ENCODE data around the gene ANO2.
"Not testable (repeated sequence)": the region's sequence is repeated elsewhere in the genome, so short reads cannot be mapped to it uniquely, and the experiment has no call there.

ANO2 gene

DNA sequence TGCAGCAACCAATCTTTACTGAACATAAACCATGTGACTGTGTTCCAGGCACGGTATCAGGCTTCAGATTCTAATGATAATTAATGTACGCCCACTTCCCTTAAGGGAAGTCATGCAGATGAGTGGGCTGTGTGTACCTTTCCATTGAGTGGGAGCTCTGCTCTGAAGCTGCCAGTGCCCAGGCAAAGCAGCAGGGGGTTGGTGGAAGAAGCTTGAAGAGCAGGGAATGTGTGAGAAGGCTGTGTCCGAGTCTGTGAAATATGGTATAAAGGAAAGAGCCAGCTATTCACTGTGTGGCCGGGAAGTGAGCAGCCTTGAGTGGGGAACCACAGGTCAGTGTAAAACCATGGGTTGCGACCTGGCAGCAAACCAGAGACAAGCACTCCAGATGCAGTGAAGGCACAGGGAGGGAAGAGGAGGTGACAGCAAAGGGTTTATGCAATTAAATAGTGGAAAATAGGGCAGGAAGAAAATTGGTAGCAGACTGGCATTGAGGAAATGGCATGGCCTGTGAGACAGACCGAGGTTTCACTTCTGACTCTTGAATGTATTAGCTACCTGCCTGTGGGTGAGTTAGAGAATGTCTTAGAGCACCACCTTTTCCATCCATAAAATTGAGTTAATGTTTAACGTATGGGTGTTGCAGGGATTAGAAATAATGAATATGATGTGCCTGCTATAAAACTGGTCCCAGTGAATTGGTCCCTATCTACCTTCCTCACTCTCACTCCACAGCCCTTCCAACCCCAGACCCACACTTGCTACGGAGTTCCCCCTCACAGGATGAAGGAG lies 396.7 kb downstream of the ANO2 start:
- no peak for DNase-seq (ENCODE audit: low read depth)
- no peak overlapping the region for H3K4me3 ChIP-seq (ENCODE audit: low read depth, low read length)
- TF ChIP-seq, protein P1, sequence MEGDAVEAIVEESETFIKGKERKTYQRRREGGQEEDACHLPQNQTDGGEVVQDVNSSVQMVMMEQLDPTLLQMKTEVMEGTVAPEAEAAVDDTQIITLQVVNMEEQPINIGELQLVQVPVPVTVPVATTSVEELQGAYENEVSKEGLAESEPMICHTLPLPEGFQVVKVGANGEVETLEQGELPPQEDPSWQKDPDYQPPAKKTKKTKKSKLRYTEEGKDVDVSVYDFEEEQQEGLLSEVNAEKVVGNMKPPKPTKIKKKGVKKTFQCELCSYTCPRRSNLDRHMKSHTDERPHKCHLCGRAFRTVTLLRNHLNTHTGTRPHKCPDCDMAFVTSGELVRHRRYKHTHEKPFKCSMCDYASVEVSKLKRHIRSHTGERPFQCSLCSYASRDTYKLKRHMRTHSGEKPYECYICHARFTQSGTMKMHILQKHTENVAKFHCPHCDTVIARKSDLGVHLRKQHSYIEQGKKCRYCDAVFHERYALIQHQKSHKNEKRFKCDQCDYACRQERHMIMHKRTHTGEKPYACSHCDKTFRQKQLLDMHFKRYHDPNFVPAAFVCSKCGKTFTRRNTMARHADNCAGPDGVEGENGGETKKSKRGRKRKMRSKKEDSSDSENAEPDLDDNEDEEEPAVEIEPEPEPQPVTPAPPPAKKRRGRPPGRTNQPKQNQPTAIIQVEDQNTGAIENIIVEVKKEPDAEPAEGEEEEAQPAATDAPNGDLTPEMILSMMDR (IDR thresholded peaks at IDR 0.05; ENCODE audit: low read depth, low read length, missing control alignments) = no peak

DNA sequence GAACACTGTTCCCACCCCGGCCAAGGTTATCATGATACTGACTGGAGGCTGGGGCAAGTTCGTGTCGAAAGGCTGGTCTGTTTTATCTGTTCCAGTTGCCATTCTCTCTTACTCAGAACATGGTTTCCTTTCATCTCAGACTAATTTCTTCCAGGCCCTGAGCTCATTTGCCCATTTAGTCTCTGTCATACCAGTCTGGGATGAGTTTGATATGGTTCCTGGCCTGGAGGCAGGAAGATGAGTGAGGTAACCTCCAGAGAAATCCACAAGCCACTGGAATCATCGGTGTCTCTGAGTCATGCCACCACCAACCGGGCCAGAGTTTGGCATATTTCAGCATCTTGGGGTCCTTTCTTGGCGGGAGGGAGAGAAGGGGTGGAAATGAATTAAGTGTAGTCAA lies 398.4 kb downstream of the ANO2 start:
- TF ChIP-seq, protein P1 (IDR thresholded peaks at IDR 0.05; ENCODE audit: low read depth, low read length, missing control alignments) = no peak
- H3K4me3 ChIP-seq (ENCODE audit: low read depth, low read length) = no peak overlapping the region
- DNase-seq (ENCODE audit: low read depth) = no peak

DNA sequence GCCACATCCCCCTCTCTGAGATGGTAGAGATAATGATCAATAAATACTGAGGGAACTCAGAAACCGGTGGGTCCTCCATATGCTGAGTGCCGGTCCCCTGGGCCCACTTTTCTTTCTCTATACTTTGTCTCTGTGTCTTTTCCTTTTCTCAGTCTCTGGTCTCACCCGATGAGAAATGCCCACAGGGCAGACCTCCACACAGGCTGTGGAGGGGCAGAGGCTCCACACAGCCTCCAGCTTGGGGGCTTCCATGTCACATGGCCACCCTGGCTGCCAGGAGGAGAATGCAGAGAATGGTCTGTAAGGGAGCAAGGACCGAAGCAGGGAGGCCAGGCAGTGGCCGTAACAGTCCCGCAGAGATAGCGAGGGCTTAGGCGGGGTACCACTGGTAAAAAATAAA lies 407.3 kb downstream of the ANO2 start:
- H3K4me3 ChIP-seq (ENCODE audit: low read depth, low read length) = no peak overlapping the region
- no peak for DNase-seq (ENCODE audit: low read depth)
- TF ChIP-seq, protein P1 (IDR thresholded peaks at IDR 0.05; ENCODE audit: low read depth, low read length, missing control alignments) = no peak

DNA sequence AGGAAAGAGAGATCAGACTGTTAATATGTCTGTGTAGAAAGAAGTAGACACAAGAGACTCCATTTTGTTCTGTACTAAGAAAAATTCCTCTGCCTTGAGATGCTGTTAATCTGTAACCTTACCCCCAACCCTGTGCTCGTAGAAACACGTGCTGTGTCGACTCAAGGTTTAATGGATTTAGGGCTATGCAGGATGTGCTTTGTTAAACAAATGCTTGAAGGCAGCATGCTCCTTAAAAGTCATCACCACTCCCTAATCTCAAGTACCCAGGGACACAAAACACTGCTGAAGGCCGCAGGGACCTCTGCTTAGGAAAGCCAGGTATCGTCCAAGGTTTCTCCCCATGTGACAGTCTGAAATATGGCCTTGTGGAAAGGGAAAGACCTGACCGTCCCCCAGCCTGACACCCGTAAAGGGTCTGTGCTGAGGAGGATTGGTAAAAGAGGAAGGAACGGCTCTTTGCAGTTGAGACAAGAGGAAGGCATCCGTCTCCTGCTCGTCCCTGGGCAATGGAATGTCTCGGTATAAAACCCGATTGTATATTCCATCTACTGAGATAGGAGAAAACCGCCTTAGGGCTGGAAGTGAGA lies 407.9 kb downstream of the ANO2 start:
- H3K4me3 ChIP-seq (ENCODE audit: low read depth, low read length); DNase-seq (ENCODE audit: low read depth): not testable (repeated sequence)

DNA sequence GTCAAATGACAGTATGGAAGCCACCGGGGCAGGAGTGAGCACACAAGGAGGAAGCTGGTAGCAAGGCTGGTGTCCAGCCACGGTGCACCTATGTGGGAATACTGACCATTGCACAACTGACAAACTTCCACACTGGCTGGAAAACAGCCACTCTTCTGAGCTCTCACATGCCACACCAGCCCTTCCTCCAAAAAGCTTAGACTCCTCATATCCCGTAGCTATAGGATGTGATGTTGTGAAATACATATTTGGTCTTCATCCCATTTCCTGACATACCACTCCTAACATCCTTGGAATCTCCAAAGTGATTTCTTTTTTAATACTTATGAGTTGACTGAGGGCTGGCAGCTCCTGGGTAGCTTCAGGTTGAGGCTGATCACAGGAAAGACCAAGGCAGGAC lies 409.5 kb downstream of the ANO2 start:
- DNase-seq (ENCODE audit: low read depth) = no peak
- H3K4me3 ChIP-seq (ENCODE audit: low read depth, low read length) = no peak overlapping the region
- TF ChIP-seq, protein P1 (IDR thresholded peaks at IDR 0.05; ENCODE audit: low read depth, low read length, missing control alignments) = no peak

DNA sequence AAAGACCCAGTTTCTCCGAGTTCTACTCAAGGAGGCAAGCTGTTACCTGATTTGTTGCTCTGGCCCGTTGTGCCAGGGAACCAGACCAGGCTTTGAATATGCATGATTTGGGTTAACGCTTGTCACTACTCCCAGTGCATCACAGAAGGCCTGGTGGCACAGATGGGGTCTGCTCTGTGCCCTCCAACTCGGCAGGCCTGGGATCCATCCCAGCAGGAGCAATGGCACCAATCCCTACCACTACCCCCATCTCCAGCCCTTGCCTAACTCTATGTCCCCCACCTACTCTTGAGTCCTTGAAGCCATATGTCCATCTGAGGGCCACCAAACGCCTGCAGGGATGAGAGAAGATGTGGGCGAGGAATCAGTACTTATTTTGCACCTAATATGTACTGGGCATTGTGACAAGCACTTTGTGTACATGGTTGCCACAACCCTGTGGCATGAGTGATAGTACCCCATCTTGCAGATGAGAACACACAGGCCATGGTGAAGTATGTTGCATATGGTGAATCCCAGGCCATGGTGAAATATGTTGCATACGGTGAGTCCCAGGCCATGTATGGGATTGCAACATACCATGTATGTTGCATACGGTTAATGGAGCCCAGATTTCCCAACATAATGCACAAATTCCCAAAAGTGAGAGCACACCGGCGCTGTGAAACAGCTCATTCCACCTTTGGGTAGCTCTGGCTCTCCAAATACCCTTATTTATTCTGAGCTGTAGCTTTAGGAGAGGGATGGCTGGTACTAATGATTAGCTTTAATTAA lies 410.4 kb downstream of the ANO2 start:
- DNase-seq (ENCODE audit: low read depth) = no peak
- no peak overlapping the region for H3K4me3 ChIP-seq (ENCODE audit: low read depth, low read length)
- TF ChIP-seq, protein P1 (IDR thresholded peaks at IDR 0.05; ENCODE audit: low read depth, low read length, missing control alignments) = no peak

DNA sequence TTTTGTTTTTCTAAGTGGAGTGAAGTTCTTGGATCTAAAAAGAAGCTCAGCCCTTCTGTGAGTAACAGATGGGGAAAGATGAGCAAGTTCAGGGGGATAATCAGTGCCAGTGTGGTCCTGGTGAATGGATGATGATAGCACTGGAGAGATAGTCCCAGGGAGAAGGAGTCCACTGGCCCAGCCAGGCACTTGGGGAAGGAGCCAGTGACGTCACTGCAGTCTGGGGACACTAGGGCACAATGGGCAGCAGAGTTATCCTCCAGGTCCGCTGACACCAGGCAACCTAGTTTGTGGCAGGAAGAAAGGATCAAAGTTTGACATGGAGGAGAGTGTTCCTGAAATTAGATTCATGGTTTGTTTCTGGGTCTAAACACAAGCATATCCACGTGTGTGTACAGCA lies 411.7 kb downstream of the ANO2 start:
- H3K4me3 ChIP-seq (ENCODE audit: low read depth, low read length) = no peak overlapping the region
- TF ChIP-seq, protein P1 (IDR thresholded peaks at IDR 0.05; ENCODE audit: low read depth, low read length, missing control alignments) = no peak
- no peak for DNase-seq (ENCODE audit: low read depth)

Data from GM12864 (cell line).